Right hindlimb (tissue), 1 donor: ENCODE results near the gene RIPK1.
"Not testable (repeated sequence)": the region's sequence is repeated elsewhere in the genome, so short reads cannot be mapped to it uniquely, and the experiment has no call there.

ENCODE experiments used
- DNase-seq: peaks from one replicate; pipeline ENCODE4 v3.0.0-alpha.2; 2018

RIPK1 gene

GRCh38 chr6:3046295-3046694 lies 22.0 kb upstream of the RIPK1 start:
- no peak for DNase-seq

- not testable (repeated sequence) for DNase-seq
Observed at GRCh38 chr6:3048009-3048408, 20.3 kb upstream of the RIPK1 start.

- no peak for DNase-seq
Observed at GRCh38 chr6:3052481-3053230, 15.6 kb upstream of the RIPK1 start.

DNA sequence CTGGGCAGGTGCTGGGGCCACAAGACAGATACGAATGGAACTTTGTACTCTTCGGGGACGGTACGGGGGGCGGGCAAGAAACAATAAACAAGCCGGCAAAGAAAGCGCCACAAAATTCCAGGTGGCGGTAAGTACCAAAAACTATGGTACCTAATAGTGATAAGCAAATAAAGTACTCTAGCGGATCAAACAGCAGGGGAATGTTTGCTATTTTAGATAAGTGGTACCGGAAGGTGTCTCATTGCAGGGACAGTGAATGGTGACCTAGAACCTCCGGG lies 15.1 kb upstream of the RIPK1 start:
- no peak for DNase-seq

DNA sequence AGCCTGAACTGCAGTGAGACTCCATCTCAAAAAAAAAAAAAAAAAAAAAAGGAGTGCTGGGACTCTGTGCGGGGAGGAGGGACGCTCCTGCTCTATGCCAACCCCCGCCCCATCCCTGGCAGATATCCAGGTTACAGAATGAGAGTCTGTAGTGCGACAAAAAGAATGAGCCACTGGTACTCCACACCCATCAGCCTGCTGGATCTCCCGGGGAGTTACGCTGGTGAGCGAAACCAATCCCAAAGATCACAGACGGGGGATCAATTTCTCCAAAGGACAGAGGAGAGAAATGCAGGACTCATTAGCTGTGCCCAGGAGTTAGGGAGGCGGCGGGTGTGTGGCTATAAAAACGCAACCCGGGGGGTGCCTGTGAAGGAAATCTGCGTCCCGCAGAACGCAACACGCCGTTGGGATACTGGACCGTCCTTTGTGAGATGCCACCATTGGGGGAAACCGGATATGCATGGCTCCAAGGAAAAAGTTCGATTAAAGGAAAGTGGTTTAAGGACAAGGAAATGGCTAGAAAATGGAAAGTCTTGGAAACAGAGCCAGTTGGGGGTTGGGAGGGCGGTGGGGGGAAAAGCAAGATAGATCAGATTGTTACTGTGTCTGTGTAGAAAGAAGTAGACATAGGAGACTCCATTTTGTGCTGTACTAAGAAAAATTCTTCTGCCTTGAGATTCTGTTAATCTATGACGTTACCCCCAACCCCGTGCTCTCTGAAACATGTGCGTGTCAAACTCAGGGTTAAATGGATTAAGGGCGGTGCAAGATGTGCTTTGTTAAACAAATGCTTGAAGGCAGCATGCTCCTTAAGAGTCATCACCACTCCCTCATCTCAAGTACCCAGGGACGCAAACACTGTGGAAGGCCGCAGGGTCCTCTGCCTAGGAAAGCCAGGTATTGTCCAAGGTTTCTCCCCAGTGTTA lies 13.8 kb upstream of the RIPK1 start:
- peak; percentile 82 for DNase-seq

GRCh38 chr6:3055158-3055499 lies 13.2 kb upstream of the RIPK1 start:
- not testable (repeated sequence) for DNase-seq

- no peak for DNase-seq
Observed at GRCh38 chr6:3057063-3057770, 11.1 kb upstream of the RIPK1 start.

DNA sequence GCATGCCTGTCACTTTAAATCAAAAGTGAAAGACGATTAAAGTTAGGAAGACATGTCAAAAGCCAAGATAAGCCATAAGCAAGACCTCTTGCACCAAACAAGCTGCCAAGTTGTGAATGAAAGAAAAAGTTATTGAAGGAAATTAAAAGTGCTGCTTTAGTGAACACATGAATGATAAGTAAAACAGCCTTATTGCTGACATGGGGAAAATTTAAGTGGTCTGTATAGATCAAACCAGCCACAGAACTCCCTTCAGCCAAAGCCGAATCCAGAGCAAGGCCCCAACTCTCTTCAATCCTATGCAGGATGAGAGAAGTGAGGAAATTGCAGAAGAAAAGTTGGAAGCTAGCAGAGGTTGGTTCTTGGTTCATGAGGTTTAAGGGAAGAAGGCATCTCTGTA lies 9.3 kb upstream of the RIPK1 start:
- no peak for DNase-seq

DNA sequence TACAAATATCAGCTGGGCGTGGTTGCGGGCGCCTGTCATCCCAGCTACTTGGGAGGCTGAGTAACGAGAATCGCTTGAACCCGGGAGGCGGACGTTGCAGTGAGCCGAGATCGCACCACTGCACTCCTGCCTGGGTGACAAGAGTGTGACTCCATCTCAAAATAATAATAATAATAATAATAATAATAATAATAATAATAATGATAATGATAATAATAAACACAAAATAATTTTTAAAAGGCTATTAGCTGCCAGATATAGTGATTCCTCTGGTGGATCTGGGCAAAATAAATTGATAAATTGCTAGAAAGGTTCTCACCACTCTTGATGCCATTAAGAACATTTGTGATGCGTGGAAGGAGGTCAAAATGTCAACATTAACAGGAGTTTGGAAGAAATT lies 8.2 kb upstream of the RIPK1 start:
- not testable (repeated sequence) for DNase-seq

- no peak for DNase-seq
Observed at GRCh38 chr6:3061501-3061941, 6.8 kb upstream of the RIPK1 start.

GRCh38 chr6:3063340-3063732 lies 5.0 kb upstream of the RIPK1 start:
- not testable (repeated sequence) for DNase-seq

- DNase-seq = peak; percentile 94
Observed at GRCh38 chr6:3063733-3064700, 4.3 kb upstream of the RIPK1 start.

GRCh38 chr6:3071568-3071967 lies 3.3 kb downstream of the RIPK1 start:
- no peak for DNase-seq

DNA sequence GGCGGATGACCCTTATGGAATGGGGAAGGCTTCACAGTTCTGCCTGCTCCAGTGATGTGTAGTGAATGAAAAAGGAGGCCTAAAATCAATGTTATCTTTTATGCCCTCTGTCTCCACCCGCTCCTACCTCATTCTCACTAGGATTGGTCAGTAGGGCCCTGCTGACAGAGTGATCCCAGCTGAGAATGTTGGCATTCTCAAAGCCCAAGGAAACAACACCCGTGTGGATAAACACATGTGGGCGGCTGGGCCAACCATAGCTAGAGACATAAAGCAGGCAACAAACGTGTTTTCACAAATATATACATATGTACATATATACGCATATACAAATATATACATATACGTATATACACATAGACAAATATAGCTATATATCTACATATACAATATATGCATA lies 4.5 kb downstream of the RIPK1 start:
- no peak for DNase-seq

DNA sequence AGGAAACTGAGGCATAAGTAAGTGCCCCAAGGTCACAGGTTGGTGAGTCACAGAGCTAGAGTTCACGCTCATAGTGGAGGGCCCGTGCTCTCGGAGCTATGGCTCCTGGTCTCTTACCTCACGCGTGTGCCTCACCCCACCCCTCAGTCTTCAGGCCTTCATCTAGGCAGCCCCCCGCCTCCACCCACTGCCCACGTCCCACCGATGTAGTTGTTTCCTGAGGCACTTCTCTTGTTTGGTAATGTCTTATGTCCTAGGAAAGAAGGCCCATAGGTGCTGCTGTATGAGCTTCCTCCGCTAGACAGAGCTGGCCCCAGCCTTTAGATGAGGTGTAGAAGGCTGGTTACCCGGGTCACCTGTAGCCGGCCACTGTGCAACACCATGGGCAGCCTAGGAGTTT lies 5.1 kb downstream of the RIPK1 start:
- DNase-seq = no peak

DNA sequence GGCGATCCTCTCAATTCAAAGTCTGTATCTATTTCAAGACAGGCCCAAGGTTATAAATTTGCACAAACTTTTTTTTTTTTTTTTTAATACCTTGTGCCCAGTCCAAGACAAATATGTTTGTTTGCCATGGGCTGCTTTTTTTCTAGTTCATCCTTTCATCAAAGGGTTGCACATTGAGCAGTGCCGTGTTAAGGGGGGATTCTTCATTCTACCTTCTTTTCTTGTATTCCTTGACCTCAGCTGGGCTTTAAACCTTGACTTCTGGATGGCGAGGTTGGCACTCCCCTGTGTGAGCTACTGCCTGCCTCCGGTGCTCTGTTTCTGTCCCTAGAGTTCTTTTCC lies 7.4 kb downstream of the RIPK1 start:
- DNase-seq = no peak

GRCh38 chr6:3076320-3076719 lies 8.0 kb downstream of the RIPK1 start:
- DNase-seq = no peak

DNA sequence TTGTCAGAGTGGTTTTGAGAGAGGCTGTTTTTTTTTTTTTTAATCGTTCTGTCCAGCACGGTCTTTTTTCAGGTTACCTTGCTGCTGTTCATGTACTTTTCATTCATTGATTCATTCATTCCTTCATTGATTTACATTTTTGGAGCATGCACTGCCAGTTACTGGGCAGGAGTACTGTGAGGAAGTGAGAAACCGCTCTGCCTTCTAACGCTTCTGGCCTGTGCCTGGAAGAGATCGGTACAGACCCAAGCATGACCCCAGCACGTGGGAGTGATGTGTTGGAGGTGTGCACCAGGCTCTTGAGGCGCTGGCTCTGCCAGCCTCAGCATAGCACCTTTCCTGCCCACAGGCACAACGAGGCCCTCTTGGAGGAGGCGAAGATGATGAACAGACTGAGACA lies 9.1 kb downstream of the RIPK1 start:
- no peak for DNase-seq

DNA sequence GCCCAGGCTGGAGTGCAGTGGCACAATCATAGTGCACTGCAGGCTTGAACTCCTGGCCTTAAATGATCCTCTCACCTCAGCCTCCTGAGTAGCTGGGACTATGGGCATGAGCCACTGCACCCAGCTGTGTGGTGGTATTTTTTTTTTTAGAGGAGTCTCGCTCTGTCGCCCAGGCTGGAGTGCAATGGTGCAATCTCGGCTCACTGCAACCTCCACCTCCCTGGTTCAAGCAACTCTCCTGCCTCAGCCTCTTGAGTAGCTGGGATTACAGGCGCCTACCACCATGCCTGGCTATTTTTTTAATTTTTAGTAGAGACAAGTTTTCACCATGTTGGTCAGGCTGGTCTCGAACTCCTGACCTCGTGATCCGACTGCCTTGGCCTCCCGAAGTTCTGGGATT lies 10.7 kb downstream of the RIPK1 start:
- not testable (repeated sequence) for DNase-seq

DNA sequence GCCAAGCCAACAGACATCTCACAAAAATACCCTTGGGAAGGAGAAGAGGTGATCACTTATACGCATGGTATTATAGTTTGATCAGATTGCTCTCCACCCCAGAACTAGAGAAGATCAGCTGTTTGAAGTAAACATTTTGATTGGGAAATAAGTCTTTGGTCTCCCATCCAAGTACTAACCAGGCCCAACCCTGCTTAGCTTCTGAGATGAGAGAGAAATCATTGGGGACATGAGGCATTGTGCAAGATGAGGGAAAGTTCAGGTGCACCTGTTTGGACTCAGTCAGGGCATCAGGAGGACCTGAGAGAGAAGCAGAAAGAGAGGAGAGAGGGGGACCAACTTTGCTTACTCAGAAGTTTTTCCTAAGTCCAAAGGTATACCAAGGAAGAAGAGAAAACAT lies 11.4 kb downstream of the RIPK1 start:
- DNase-seq = no peak

- no peak for DNase-seq
Observed at GRCh38 chr6:3081960-3082359, 13.7 kb downstream of the RIPK1 start.

GRCh38 chr6:3085074-3085473 lies 16.8 kb downstream of the RIPK1 start:
- no peak for DNase-seq
